Stimulated activated naive CD4-positive, alpha-beta T cell treated with Interleukin-2 at 50 U/mL for 16 hours (primary cell): Measurements from ENCODE around the gene RAB26.
A peak's percentile ranks its signal among the peaks of the same experiment; 100 is the strongest.
"Not testable (repeated sequence)": the region's sequence is repeated elsewhere in the genome, so short reads cannot be mapped to it uniquely, and the experiment has no call there.

Experiments
- DNase-seq: peaks from one replicate; lab custom pipeline; 2025; lab: John Stamatoyannopoulos, UW

The RAB26 gene

GRCh38 chr16:2117341-2117740, 31.1 kb upstream of the RAB26 start:
- not testable (repeated sequence) for DNase-seq

- not testable (repeated sequence) for DNase-seq
Measured at GRCh38 chr16:2117960-2118722, 30.3 kb upstream of the RAB26 start.

GRCh38 chr16:2121325-2121724, 27.1 kb upstream of the RAB26 start:
- not testable (repeated sequence) for DNase-seq

- DNase-seq = no peak
Measured at GRCh38 chr16:2121853-2122252, 26.6 kb upstream of the RAB26 start.

- no peak for DNase-seq
Measured at GRCh38 chr16:2122429-2122828, 26.0 kb upstream of the RAB26 start.

- DNase-seq = not testable (repeated sequence)
Measured at GRCh38 chr16:2122934-2123683, 25.3 kb upstream of the RAB26 start.

- DNase-seq = not testable (repeated sequence)
Measured at GRCh38 chr16:2123706-2124376, 24.6 kb upstream of the RAB26 start.

GRCh38 chr16:2124377-2124693, 24.1 kb upstream of the RAB26 start:
- not testable (repeated sequence) for DNase-seq

- not testable (repeated sequence) for DNase-seq
Measured at GRCh38 chr16:2124694-2125444, 23.6 kb upstream of the RAB26 start.

GRCh38 chr16:2125609-2126008, 22.8 kb upstream of the RAB26 start:
- DNase-seq = not testable (repeated sequence)

GRCh38 chr16:2126161-2126743, 22.2 kb upstream of the RAB26 start:
- not testable (repeated sequence) for DNase-seq

GRCh38 chr16:2126928-2127556, 21.4 kb upstream of the RAB26 start:
- not testable (repeated sequence) for DNase-seq

- DNase-seq = not testable (repeated sequence)
Measured at GRCh38 chr16:2127630-2128280, 20.7 kb upstream of the RAB26 start.

- not testable (repeated sequence) for DNase-seq
Measured at GRCh38 chr16:2129251-2129650, 19.2 kb upstream of the RAB26 start.

GRCh38 chr16:2129890-2130447, 18.5 kb upstream of the RAB26 start:
- not testable (repeated sequence) for DNase-seq

- not testable (repeated sequence) for DNase-seq
Measured at GRCh38 chr16:2133797-2134196, 14.6 kb upstream of the RAB26 start.

GRCh38 chr16:2135071-2135470, 13.4 kb upstream of the RAB26 start:
- DNase-seq = not testable (repeated sequence)

GRCh38 chr16:2135770-2136490, 12.5 kb upstream of the RAB26 start, which contains the start of gene PKD1:
Gene PKD1, minus strand, starts transcription at chr16:2135898. Its CDS starts 209 bp downstream, at chr16:2135689.
- DNase-seq = peak; percentile 96
